ENCODE results near the gene ANKRD42.

- no peak for TF ChIP-seq POLR2A (IDR thresholded peaks at IDR 0.05)
- TF ChIP-seq, protein P1, sequence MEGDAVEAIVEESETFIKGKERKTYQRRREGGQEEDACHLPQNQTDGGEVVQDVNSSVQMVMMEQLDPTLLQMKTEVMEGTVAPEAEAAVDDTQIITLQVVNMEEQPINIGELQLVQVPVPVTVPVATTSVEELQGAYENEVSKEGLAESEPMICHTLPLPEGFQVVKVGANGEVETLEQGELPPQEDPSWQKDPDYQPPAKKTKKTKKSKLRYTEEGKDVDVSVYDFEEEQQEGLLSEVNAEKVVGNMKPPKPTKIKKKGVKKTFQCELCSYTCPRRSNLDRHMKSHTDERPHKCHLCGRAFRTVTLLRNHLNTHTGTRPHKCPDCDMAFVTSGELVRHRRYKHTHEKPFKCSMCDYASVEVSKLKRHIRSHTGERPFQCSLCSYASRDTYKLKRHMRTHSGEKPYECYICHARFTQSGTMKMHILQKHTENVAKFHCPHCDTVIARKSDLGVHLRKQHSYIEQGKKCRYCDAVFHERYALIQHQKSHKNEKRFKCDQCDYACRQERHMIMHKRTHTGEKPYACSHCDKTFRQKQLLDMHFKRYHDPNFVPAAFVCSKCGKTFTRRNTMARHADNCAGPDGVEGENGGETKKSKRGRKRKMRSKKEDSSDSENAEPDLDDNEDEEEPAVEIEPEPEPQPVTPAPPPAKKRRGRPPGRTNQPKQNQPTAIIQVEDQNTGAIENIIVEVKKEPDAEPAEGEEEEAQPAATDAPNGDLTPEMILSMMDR (IDR thresholded peaks at IDR 0.05) = no peak
These were observed 1.5 kb upstream of the ANKRD42 start for GRCh38 chr11:83191986-83192385.

Data from thyroid gland (tissue), 4 donors.